GM12892 (cell line): ENCODE measurements around the gene RABGAP1.

Source experiments
- POLR2A ChIP-seq: IDR thresholded peaks from 2 replicates; pipeline ENCODE4 v1.6.1; 2011; ENCODE audit warnings: low read depth, low read length, control low read depth
- POLR2AphosphoS5 ChIP-seq: IDR thresholded peaks from 2 replicates; pipeline ENCODE4 v1.6.1; 2011; ENCODE audit warnings: low read depth, low read length, control low read depth

- TF ChIP-seq POLR2A = no peak
- no peak for TF ChIP-seq POLR2AphosphoS5
Observed at GRCh38 chr9:123085916-123086315, 145.1 kb downstream of the RABGAP1 start.
